MM.1S (cell line): ENCODE measurements around the gene IPO11.

ENCODE experiments used
- EZH2 ChIP-seq: fragments of 300-600 bp; sonication (generic); optimal IDR thresholded peaks from 2 replicates; pipeline ENCODE3; 2017; ENCODE audit warnings: low read depth, mild to moderate bottlenecking, antibody characterized with exemption, low read length, mixed read lengths
- EZH2phosphoT487 ChIP-seq: fragments of 300-600 bp; sonication (generic); IDR thresholded peaks from 2 replicates; pipeline ENCODE4 v1.6.1; 2018; ENCODE audit warnings: antibody characterized with exemption, low read length
- TF ChIP-seq, protein P1 (sequence below): fragments of 300-600 bp; sonication (generic); IDR thresholded peaks from 2 replicates; pipeline ENCODE4 v1.5.1; 2016; ENCODE audit warnings: antibody characterized with exemption, low read length, mixed read lengths

- TF ChIP-seq, protein P1, sequence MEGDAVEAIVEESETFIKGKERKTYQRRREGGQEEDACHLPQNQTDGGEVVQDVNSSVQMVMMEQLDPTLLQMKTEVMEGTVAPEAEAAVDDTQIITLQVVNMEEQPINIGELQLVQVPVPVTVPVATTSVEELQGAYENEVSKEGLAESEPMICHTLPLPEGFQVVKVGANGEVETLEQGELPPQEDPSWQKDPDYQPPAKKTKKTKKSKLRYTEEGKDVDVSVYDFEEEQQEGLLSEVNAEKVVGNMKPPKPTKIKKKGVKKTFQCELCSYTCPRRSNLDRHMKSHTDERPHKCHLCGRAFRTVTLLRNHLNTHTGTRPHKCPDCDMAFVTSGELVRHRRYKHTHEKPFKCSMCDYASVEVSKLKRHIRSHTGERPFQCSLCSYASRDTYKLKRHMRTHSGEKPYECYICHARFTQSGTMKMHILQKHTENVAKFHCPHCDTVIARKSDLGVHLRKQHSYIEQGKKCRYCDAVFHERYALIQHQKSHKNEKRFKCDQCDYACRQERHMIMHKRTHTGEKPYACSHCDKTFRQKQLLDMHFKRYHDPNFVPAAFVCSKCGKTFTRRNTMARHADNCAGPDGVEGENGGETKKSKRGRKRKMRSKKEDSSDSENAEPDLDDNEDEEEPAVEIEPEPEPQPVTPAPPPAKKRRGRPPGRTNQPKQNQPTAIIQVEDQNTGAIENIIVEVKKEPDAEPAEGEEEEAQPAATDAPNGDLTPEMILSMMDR = no peak
- TF ChIP-seq EZH2phosphoT487 = no peak
- no peak for TF ChIP-seq EZH2
These were observed 110.2 kb downstream of the IPO11 start for GRCh38 chr5:62522811-62523210.
